ENCODE data around the gene TMEM135. TPM values are rescaled to one million over a fixed set of nuclear protein-coding genes. Genes with fewer than 3 reads are reported as not detected.

Gene TMEM135
- total RNA-seq, result 10.0 and 14.9 TPM in 2 replicates

GRCh38 chr11:87037450-87038234, at the start of gene TMEM135:
Gene TMEM135 (plus strand): TSS chr11:87037934. CDS start chr11:87038046, 112 bp downstream.

Other genes with a start within 250 kb of the TMEM135 start
- 309 and 318 TPM in 2 replicates for gene PRSS23, start 237.4 kb upstream of the TMEM135 start, total RNA-seq
- gene FZD4, start 82.5 kb upstream of the TMEM135 start, total RNA-seq, result 110 and 119 TPM in 2 replicates